Stimulated activated CD8-positive, alpha-beta memory T cell treated with anti-CD3 and anti-CD28 coated beads, Interleukin-2, amount 100 ng/mL, for 48 hours (primary cell): Measurements from ENCODE around the gene NAGA.

Experiments used
- DNase-seq, 2 donors: peaks; one replicate each; pipeline ENCODE4 v3.0.0-alpha.2; 2020; ENCODE audit warnings: low read depth in 2 of 2

The NAGA gene

GRCh38 chr22:42050641-42051180, 19.9 kb downstream of the NAGA start:
- DNase-seq, result no peak

GRCh38 chr22:42041784-42042183, 28.8 kb downstream of the NAGA start:
- no peak for DNase-seq

DNA sequence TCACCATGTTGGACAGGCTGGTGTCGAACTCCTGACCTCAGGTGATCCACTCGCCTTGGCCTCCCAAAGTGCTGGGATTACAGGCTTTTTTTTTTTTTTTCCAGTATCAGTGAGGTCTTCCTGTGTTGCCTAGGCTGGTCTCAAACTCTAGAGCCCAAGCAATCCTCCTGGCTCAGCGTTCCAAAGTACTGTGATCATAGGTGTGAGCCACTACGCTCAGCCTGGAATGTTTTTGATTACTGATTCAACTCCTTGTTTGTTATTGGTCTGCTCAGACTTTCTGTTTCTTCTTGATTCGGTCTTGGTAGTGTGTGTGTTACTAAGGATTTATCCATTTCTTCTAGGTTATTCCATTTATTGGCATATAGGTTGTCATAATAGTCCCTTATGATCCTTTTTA, 31.3 kb downstream of the NAGA start:
- DNase-seq, result no peak

DNA sequence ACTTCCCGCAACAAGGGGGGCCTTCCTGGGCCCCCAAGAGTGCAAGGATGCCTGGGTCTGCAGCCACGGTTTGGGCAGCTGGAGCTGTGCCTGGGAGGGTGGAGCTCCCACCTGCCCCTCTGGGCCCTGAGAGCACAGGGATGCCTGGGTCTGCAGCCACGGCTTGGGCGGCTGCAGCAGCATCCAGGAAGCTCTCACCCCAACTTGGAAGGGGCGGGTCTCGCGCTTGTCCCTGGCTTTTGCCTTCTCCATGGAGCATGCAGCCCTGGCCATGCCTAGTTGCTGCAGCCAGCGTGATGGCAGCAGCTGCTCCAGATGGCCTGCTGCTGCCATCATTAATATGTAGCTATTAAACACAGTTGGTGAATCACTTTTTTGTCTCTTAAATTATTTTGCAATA, 35.4 kb downstream of the NAGA start:
- DNase-seq, result no peak

DNA sequence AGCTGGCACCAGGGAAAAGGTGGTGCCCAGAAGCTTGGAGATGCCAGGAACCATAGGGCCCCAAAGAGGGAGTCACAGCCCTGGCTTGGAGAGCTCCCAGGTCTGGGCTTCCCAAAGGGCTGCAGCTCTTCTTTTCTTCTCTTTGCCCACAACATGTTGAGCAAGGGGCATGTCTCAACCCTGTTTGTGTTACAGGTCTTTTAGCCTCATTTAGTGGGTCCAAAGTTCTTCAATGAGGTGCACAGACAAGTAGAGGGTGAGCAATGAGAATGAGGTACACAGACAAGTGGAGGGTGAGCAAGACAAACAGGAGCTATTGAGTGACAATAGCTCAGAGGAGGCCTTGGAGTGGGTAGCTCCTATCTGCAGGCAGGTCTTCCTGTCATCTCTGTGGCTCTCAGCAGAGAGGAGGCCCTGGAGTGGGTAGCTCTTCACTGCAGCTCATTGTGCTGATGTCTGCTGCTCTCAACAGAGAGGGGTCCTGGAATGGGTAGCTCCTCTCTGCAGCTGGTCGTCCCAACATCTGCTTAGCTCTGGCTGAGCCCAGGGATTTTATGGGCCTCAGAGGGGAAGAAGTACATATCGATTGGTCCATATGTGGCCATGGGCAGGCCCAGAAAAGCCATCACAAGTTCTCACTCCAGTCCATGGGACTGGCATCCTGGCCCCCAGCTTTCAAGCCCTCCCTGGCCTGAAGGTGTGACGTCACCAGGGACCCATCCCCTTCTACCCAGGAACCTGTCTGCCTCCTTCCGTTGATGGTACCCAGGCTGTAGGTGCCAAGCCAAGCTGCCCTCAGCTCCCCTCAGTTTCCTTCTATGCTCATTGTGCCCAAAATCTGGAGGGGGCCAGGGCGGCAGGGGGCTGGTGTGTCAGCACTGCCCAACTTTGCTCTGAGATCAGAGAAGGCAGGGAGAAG, 37.1 kb downstream of the NAGA start:
- DNase-seq, result no peak

DNA sequence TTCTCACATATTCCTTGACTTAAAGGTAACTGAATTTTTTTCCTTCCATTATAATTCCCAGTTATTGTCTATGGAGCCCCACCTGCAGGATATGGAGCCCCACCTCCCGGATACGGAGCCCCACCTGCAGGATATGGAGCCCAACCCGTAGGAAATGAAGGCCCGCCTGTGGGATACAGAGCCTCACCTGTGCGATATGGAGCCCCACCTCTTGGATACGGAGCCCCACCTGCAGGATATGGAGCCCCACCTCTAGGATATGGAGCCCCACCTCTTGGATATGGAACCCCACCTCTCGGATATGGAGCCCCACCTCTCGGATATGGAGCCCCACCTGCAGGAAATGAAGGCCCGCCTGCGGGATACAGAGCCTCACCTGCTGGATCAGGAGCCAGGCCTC, 43.9 kb downstream of the NAGA start:
- no peak for DNase-seq

DNA sequence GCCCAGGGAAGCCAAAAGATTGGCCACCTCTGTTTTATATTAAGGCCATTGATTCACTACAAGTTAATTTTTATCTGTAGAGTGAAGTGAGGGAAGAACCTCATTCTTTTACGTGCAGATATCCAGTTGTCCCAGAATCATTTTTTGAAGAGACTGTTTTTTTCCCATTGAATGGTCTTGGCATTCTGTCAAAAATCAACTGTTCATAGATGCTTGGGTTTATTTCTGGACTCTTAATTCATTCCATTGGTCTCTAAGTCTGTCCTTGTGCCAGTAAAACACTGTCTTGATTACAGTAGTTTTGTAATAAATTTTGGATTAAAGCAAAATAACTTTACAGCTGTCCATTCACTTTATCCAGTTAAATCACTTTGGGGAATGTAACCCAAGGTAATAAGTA, 45.2 kb downstream of the NAGA start:
- DNase-seq, result no peak

GRCh38 chr22:42022162-42022847, 48.3 kb downstream of the NAGA start:
- DNase-seq, result no peak

GRCh38 chr22:42021571-42021970, 49.0 kb downstream of the NAGA start:
- no peak for DNase-seq

GRCh38 chr22:42018224-42018623, 52.4 kb downstream of the NAGA start:
- no peak for DNase-seq

- no peak for DNase-seq
These were observed 54.5 kb downstream of the NAGA start for GRCh38 chr22:42016111-42016510.

DNA sequence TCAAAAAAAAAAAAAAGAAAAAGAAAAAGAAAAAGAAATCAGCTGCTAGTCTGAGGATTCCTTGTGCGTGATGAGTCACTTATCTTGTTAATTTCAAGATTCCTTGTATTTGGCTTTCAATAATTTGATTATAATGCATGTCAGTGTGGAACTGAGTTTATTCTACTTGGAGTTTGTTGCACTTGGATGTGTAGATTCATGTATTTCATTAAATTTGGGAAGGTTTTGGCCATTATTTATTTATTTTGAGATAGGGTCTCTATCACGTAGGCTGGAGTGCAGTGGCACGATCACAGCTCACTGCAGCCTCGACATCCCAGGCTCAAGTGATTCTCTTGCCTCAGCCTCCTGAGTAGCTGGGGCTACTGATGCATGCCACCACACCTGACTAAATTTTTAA, 57.2 kb downstream of the NAGA start:
- DNase-seq, result no peak

GRCh38 chr22:42010778-42011177, 59.8 kb downstream of the NAGA start:
- DNase-seq, result no peak
